ENCODE results near the gene GNB3. TPM values are rescaled to one million over a fixed set of nuclear protein-coding genes. Genes with fewer than 3 reads are reported as not detected.
"Not testable (repeated sequence)": the region's sequence is repeated elsewhere in the genome, so short reads cannot be mapped to it uniquely, and the experiment has no call there.

GNB3 gene
- total RNA-seq, 1 donor from 2014 or later, result 9.0 TPM

DNA sequence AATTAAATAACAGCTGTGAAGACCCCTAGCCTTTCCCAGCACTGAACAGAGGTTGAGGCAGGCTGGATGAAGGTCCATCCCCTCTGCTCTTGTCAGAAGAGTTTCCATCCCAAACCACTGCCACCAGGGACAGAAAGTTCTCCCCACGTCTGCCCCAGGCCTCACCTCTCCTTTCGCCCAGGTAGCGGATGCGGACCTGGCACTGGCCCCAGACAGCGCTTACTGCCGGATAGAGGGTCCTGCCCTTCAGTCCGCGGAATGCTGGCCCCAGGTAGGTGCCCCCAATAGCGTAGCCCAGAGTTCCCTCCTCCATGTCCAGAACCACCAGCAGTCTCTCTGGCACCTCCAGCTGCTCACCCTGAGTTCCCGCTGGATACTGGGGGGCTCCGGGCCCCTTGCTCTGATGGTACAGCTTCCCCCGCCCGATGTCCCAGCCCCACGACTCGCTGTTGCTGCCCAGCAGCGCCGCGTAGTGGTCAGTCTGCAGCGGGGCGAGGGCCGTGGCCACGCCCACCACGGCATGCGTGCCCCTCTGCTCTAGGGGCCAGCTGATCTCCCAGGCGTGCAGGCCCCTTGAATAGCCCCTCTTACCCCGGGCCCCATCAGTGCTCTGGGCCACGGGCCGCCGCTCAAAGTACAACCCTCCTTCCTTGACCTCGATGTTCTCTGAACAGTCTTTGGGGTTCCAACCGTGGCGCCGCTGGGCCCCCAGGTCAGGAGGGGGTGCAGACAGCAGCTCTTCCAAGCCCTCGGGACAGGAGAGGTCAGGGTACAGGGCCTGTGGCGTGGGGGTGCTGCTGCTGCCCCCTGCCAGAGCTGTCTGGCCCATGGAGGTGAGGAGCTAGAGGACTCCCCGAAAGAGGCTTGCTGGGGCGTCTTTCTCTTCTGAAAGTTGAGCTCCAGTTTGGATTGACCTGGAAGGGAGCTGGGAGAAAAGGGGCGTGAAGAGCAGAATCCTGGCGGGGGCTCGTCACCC lies 31.6 kb downstream of the GNB3 start:
- Mint-ChIP-seq H3K27ac (ENCODE audit: unreplicated experiment) (peak overlapping the region; percentile 24), H3K36me3 (ENCODE audit: low read depth, unreplicated experiment) (peaks cover 31% of the 10 kb centered on the region), H3K27me3 (ENCODE audit: unreplicated experiment) (peaks cover 15% of the 10 kb centered on the region), H3K4me3 (ENCODE audit: unreplicated experiment) (peak overlapping the region; percentile 94), H3K4me1 (ENCODE audit: unreplicated experiment) (peaks cover 30% of the 10 kb centered on the region), H3K9me3 (ENCODE audit: unreplicated experiment) (no peaks in the 10 kb centered on the region)
- peak; percentile 78 for TF ChIP-seq CTCF (IDR thresholded peaks at IDR 0.05; ENCODE audit: unreplicated experiment)
- peak; percentile 95 for DNase-seq (ENCODE audit: low spot score)

GRCh38 chr12:6873094-6874014 lies 32.6 kb downstream of the GNB3 start, which contains the start of gene SPSB2:
SPSB2 (minus strand) TSS chr12:6873303; CDS start chr12:6872901, 402 bp downstream.
- peaks cover 31% of the 10 kb centered on the region for H3K36me3 Mint-ChIP-seq (ENCODE audit: low read depth, unreplicated experiment)
- H3K27ac Mint-ChIP-seq (ENCODE audit: unreplicated experiment), result peak within 1 kb of the TSS; percentile 48
- TF ChIP-seq CTCF (IDR thresholded peaks at IDR 0.05; ENCODE audit: unreplicated experiment), result no peak
- peak within 1 kb of the TSS; percentile 94 for H3K4me3 Mint-ChIP-seq (ENCODE audit: unreplicated experiment)
- DNase-seq (ENCODE audit: low spot score), result peak; percentile 100
- H3K9me3 Mint-ChIP-seq (ENCODE audit: unreplicated experiment), result no peaks in the 10 kb centered on the region
- peaks cover 11% of the 10 kb centered on the region for H3K27me3 Mint-ChIP-seq (ENCODE audit: unreplicated experiment)
- peaks cover 26% of the 10 kb centered on the region for H3K4me1 Mint-ChIP-seq (ENCODE audit: unreplicated experiment)

GRCh38 chr12:6874015-6874368 lies 33.3 kb downstream of the GNB3 start:
- not testable (repeated sequence) for H3K9me3 Mint-ChIP-seq (ENCODE audit: unreplicated experiment); DNase-seq (ENCODE audit: low spot score)
- Mint-ChIP-seq H3K4me1 (ENCODE audit: unreplicated experiment) (peaks cover 20% of the 10 kb centered on the region), H3K27me3 (ENCODE audit: unreplicated experiment) (peaks cover 11% of the 10 kb centered on the region), H3K4me3 (ENCODE audit: unreplicated experiment) (peak overlapping the region; percentile 90), H3K36me3 (ENCODE audit: low read depth, unreplicated experiment) (peaks cover 26% of the 10 kb centered on the region), H3K27ac (ENCODE audit: unreplicated experiment) (peak overlapping the region; percentile 48)

DNA sequence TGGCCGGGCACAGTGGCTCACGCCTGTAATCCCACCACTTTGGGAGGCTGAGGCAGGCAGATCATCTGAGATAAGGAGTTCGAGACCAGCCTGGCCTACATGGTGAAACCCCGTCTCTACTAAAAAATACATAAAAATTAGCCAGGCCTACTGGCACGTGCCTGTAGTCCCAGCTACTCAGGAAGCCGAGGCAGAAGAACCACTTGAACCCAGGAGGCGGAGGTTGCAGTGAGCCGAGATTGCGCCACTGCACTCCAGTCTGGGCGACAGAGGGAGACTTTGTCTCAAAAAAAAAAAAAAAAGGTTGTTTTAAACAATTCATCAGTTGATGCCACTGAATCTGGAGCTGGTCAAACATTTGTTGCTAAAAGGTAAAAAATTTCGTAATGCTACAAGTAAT lies 39.1 kb downstream of the GNB3 start:
- H3K4me3 Mint-ChIP-seq (ENCODE audit: unreplicated experiment); H3K4me1 Mint-ChIP-seq (ENCODE audit: unreplicated experiment); H3K27me3 Mint-ChIP-seq (ENCODE audit: unreplicated experiment); H3K36me3 Mint-ChIP-seq (ENCODE audit: low read depth, unreplicated experiment); H3K27ac Mint-ChIP-seq (ENCODE audit: unreplicated experiment); DNase-seq (ENCODE audit: low spot score); H3K9me3 Mint-ChIP-seq (ENCODE audit: unreplicated experiment): not testable (repeated sequence)

DNA sequence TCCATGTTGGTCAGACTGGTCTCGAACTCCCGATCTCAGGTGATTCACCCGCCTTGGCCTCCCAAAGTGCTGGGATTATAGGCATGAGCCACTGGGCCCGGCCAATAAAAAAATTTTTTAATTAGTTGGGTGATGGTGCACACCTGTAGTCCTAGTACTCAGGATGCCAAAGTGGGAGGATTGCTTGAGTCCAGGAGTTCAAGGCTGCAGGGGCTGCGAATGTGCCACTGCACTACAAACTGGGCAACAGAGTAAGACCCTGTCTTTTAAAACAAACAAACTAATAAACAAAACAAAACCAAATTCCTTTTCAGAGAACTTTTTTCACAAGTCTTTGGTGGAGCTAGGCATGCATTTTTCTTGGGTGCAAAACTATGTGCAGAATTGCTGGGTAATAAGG lies 42.5 kb downstream of the GNB3 start:
- H3K9me3 Mint-ChIP-seq (ENCODE audit: unreplicated experiment), result no peaks in the 10 kb centered on the region
- no peak for TF ChIP-seq CTCF (IDR thresholded peaks at IDR 0.05; ENCODE audit: unreplicated experiment)
- H3K4me1 Mint-ChIP-seq (ENCODE audit: unreplicated experiment), result peaks cover 2% of the 10 kb centered on the region
- H3K36me3 Mint-ChIP-seq (ENCODE audit: low read depth, unreplicated experiment), result no peaks in the 10 kb centered on the region
- peaks cover 3% of the 10 kb centered on the region for H3K27me3 Mint-ChIP-seq (ENCODE audit: unreplicated experiment)
- no peak overlapping the region for H3K4me3 Mint-ChIP-seq (ENCODE audit: unreplicated experiment)
- DNase-seq (ENCODE audit: low spot score), result no peak
- H3K27ac Mint-ChIP-seq (ENCODE audit: unreplicated experiment), result no peak overlapping the region
